Endothelial cell of umbilical vein (primary cell): ENCODE measurements around the gene PPP2R3B. TPM values are rescaled to one million over a fixed set of nuclear protein-coding genes. Genes with fewer than 3 reads are reported as not detected.
"Not testable (repeated sequence)": the region's sequence is repeated elsewhere in the genome, so short reads cannot be mapped to it uniquely, and the experiment has no call there.

Experiments used
- BruUV-seq: library from RNA; stranded (reverse); fragments of 400-500 nt; replicated peaks from 2 replicates; lab custom pipeline; 2021; lab: Mats Ljungman, UMichigan
- CTCF ChIA-PET: fragments of 300-600, 350-600 bp; sonication (Branson Sonifier 250); formaldehyde crosslinking; loops from one replicate; lab custom pipeline; 2021; ENCODE audit warnings: antibody characterized with exemption, inconsistent platforms; lab: Charles Lee
- POLR2A ChIA-PET: fragments of 300-600, 350-600 bp; sonication (Branson Sonifier 250); formaldehyde crosslinking; loops from one replicate; lab custom pipeline; 2021; ENCODE audit warnings: antibody characterized with exemption, inconsistent platforms; lab: Charles Lee
- DNase-seq: peaks from one replicate; pipeline ENCODE4 v3.0.0-alpha.2; 2011; ENCODE audit warnings: low read depth, low spot score
- FAIRE-seq: peaks from 2 replicates; lab custom pipeline; 2011; peaks lifted over from hg19 to GRCh38; lab: Jason Lieb, UNC
- H2AFZ ChIP-seq: 2 replicates; pipeline ENCODE4 v1.6.0; 2012; ENCODE audit warnings: low read depth, low read length, control low read depth, inconsistent platforms
- H3K27ac ChIP-seq: 2 replicates; pipeline ENCODE4 v1.5.1; 2011; ENCODE audit warnings: low read depth, mild to moderate bottlenecking, control low read depth, low read length, moderate library complexity; ENCODE audit not compliant: insufficient read depth
- H3K27me3 ChIP-seq, 2 experiments: 2 replicates each; pipeline versions ENCODE4 v1.6.0 to v1.6.1; 2011; ENCODE audit warnings: low read length in 2 of 2, mixed read lengths in 1 of 2; ENCODE audit not compliant: control insufficient read depth in 2 of 2, insufficient read depth in 2 of 2
- H3K36me3 ChIP-seq, 2 experiments: 2 replicates in 1 of 2; 3 replicates in 1 of 2; pipeline ENCODE4 v1.5.1; 2011; ENCODE audit warnings: low read length in 2 of 2, mild to moderate bottlenecking in 1 of 2, moderate library complexity in 1 of 2; ENCODE audit not compliant: control insufficient read depth in 2 of 2, insufficient read depth in 2 of 2; ENCODE audit errors: extremely low read depth in 1 of 2
- H3K4me1 ChIP-seq: 3 replicates; pipeline ENCODE4 v1.5.1; 2011; ENCODE audit warnings: mild to moderate bottlenecking, low read length; ENCODE audit not compliant: control insufficient read depth, insufficient read depth; ENCODE audit errors: extremely low read depth
- H3K4me2 ChIP-seq: 2 replicates; pipeline ENCODE4 v1.6.1; 2011; ENCODE audit warnings: low read length, control low read depth, mixed read lengths; ENCODE audit not compliant: insufficient read depth
- H3K4me3 ChIP-seq, 3 experiments: fragments of 200-600 bp in 1 of 3; sonication (generic), shearing (Covaris generic) in 1 of 3; replicated peaks in 1 of 3; 2 replicates each; pipeline ENCODE4 v1.5.1; 2011 to 2016; ENCODE audit warnings: control low read depth in 3 of 3, low read length in 3 of 3, mild to moderate bottlenecking in 2 of 3, inconsistent platforms in 1 of 3, low read depth in 1 of 3, moderate library complexity in 1 of 3; ENCODE audit not compliant: insufficient read depth in 1 of 3
- H3K79me2 ChIP-seq: 2 replicates; pipeline ENCODE4 v1.6.0; 2012; ENCODE audit warnings: low read length, inconsistent platforms; ENCODE audit not compliant: control insufficient read depth, insufficient read depth
- H3K9ac ChIP-seq: replicated peaks from 2 replicates; pipeline ENCODE3; 2011; ENCODE audit warnings: low read length, control low read depth; ENCODE audit not compliant: insufficient read depth; ENCODE audit errors: extremely low read depth
- H3K9me1 ChIP-seq: replicated peaks from 3 replicates; pipeline ENCODE4 v1.6.0; 2011; ENCODE audit warnings: mild to moderate bottlenecking, low read length; ENCODE audit not compliant: control insufficient read depth, insufficient read depth; ENCODE audit errors: extremely low read depth
- H3K9me3 ChIP-seq: replicated peaks from 2 replicates; pipeline ENCODE4 v1.5.1; 2012; ENCODE audit warnings: low read length, inconsistent platforms; ENCODE audit not compliant: control insufficient read depth, insufficient read depth
- H4K20me1 ChIP-seq: replicated peaks from 2 replicates; pipeline ENCODE3; 2011; ENCODE audit warnings: mild to moderate bottlenecking, low read length; ENCODE audit not compliant: control insufficient read depth, insufficient read depth; ENCODE audit errors: extremely low read depth
- EZH2 ChIP-seq: IDR thresholded peaks from 2 replicates; pipeline ENCODE4 v1.6.1; 2012; ENCODE audit warnings: borderline replicate concordance, low read depth, mild to moderate bottlenecking, moderate library complexity, low read length, inconsistent platforms; ENCODE audit not compliant: severe bottlenecking
- FOS ChIP-seq: IDR thresholded peaks from 2 replicates; pipeline ENCODE4 v1.6.1; 2011; ENCODE audit warnings: mild to moderate bottlenecking, low read length, moderate library complexity, borderline replicate concordance; ENCODE audit not compliant: insufficient read depth
- JUN ChIP-seq: IDR thresholded peaks from 2 replicates; pipeline ENCODE4 v1.6.1; 2011; ENCODE audit warnings: borderline replicate concordance, low read depth; ENCODE audit not compliant: insufficient read length, insufficient read depth
- MYC ChIP-seq: IDR thresholded peaks from one replicate; pipeline ENCODE4 v1.6.1; 2011; ENCODE audit warnings: mild to moderate bottlenecking, low read depth, low read length
- POLR2A ChIP-seq: IDR thresholded peaks from 2 replicates; pipeline ENCODE4 v1.6.1; 2012; ENCODE audit warnings: low read depth, mild to moderate bottlenecking, control low read depth, low read length
- dilution Hi-C: fragments of 300-500 bp; cut with MboI; formaldehyde crosslinking; loops from one replicate; pipeline ENCODE4 v1.15.0; 2019; ENCODE audit warnings: low sequenced_read_pairs; ENCODE audit not compliant: extremely low pct_ligation_motif_present
- intact Hi-C: fragments of 100-400 bp; cut with micrococcal nuclease; formaldehyde crosslinking; loops from one replicate; pipeline ENCODE4 v1.10.0; 2022
- polyA plus RNA-seq, 4 experiments: library from polyadenylated mRNA; depleted of rRNA in 3 of 4; stranded (reverse) in 3 of 4; unstranded in 1 of 4; fragments of >200 nt; gene quantifications; 2 replicates each; pipeline versions ENCODE4 v1.2.1 to v1.2.3, GENCODE V29; 2011 to 2012; ENCODE audit warnings: missing spikeins in 1 of 4
- total RNA-seq: library from RNA; stranded (reverse); gene quantifications from 2 replicates; pipeline ENCODE4 v1.2.3, GENCODE V29; 2021

Gene PPP2R3B
- total and polyA plus RNA-seq, 2 donors (not counting 3 experiments of a cell fraction or from before 2014, with no cell fraction given): 19.1 to 33.6 TPM

- dilution Hi-C loops (no loop called here), intact Hi-C loops (loop anchor here (1.0 to 2.0 kb wide), 2 partner anchors 31 to 69 kb away; partner anchors contain the start of gene GTPBP6)
- BruUV-seq: TSS peak; percentile 21
- H3K27ac ChIP-seq: peak overlapping the region; percentile 98
- POLR2A ChIA-PET: no interaction called here
- DNase-seq: no peak
- no peaks in the 10 kb centered on the region for H3K9me1 ChIP-seq
- no peak for FAIRE-seq
- H3K4me1 ChIP-seq: no peaks in the 10 kb centered on the region
- no peaks in the 10 kb centered on the region for H3K36me3 ChIP-seq
- peaks cover 2% of the 10 kb centered on the region for H3K79me2 ChIP-seq
- TF ChIP-seq MYC: no peak
- no peaks in the 10 kb centered on the region for H4K20me1 ChIP-seq
- peak overlapping the region; percentile 100 for H3K9ac ChIP-seq
- CTCF ChIA-PET: no interaction called here
- H3K27me3 ChIP-seq: no peaks in the 10 kb centered on the region
- H3K4me3 ChIP-seq: peak overlapping the region; percentile 48 to 99 (median 78)
- H3K4me2 ChIP-seq: peak overlapping the region; percentile 94
- H2AFZ ChIP-seq: peak overlapping the region; percentile 91
- no peaks in the 10 kb centered on the region for H3K9me3 ChIP-seq
Measured at GRCh38 chrX:387729-388128, 1.0 kb upstream of the PPP2R3B start.

- Histone ChIP-seq H3K9ac (peak overlapping the region; percentile 100), H3K4me2 (peak overlapping the region; percentile 70), H3K4me3 (peak overlapping the region; percentile 74 to 99 (median 79)), H3K9me1 (no peaks in the 10 kb centered on the region), H3K27ac (peak overlapping the region; percentile 98), H4K20me1 (no peaks in the 10 kb centered on the region), H3K36me3 (no peaks in the 10 kb centered on the region), H3K4me1 (no peaks in the 10 kb centered on the region), H3K27me3 (no peaks in the 10 kb centered on the region), H3K9me3 (no peaks in the 10 kb centered on the region), H3K79me2 (peaks cover 2% of the 10 kb centered on the region), H2AFZ (peak overlapping the region; percentile 95)
- no TSS peak for BruUV-seq
- POLR2A ChIA-PET: no interaction called here
- TF ChIP-seq MYC (no peak), JUN (no peak), POLR2A (no peak), EZH2 (no peak), FOS (no peak)
- no peak for FAIRE-seq
- intact Hi-C loops (loop anchor here (2.0 kb wide), 1 partner anchor 30 kb away; no protein-coding TSS in a partner anchor), dilution Hi-C loops (no loop called here)
- no peak for DNase-seq
- CTCF ChIA-PET: no interaction called here
Measured at GRCh38 chrX:386239-386767, 404 bp downstream of the PPP2R3B start.

GRCh38 chrX:385736-386135 lies 971 bp downstream of the PPP2R3B start:
- POLR2A ChIA-PET, H3K79me2 ChIP-seq, H4K20me1 ChIP-seq, H3K4me1 ChIP-seq, dilution Hi-C loops, H2AFZ ChIP-seq, H3K9me3 ChIP-seq, H3K9me1 ChIP-seq, H3K27ac ChIP-seq, H3K27me3 ChIP-seq, BruUV-seq, CTCF ChIA-PET, DNase-seq, H3K36me3 ChIP-seq: not testable (repeated sequence)
- intact Hi-C loops: loop anchor here (2.0 kb wide), 1 partner anchor 29 kb away; no protein-coding TSS in a partner anchor
- peak overlapping the region; percentile 100 for H3K9ac ChIP-seq
- H3K4me3 ChIP-seq: peak overlapping the region in 1 of 3 experiments; percentile 99
- FAIRE-seq: peak; percentile 35
- peak overlapping the region; percentile 70 for H3K4me2 ChIP-seq
